ENCODE results near the gene RAB20. TPM values are rescaled to one million over a fixed set of nuclear protein-coding genes. Genes with fewer than 3 reads are reported as not detected.
A peak's percentile ranks its signal among the peaks of the same experiment; 100 is the strongest.

The RAB20 gene
- total and polyA plus RNA-seq, 9 of the 15 experiments (the other 6 are each of a cell fraction or from before 2014, with no cell fraction given) = 0.62 to 9.2 (median 5.4) TPM

DNA sequence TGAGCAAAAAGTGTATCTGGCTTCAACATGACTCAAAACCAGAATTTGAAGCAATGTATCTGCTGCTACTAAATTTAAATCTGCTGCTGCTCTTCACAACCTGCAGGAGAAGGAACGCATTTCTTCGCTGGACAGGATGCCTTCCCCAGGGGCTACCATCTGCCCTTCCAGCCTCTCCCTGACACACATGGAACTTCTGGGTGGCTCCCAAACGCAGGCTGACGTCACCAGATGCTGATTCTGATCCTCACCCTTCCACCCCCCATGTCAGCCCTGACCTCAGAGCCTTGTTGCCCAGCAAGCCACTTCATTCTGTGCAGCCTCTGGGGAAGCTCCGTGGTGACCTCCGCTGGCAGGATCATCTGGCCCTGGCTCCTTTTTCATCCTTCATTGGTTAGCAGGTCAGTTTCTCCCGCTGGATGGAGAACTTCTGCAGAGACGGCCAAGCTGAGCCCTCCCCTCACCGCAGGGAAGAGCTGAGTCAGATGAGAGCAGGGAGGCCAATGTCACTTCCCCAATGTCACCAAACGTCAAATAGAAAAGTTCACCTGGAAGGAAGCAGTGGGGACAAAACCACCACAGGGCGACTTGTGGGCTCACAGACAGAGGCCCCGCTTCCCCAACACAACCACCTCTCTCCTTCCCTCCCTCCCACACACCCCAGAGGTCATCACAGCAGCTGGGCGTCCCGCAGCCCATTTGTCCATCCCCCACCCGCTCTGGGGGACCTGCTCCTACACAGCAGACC lies 14.0 kb upstream of the RAB20 start (continued):
- TF ChIP-seq, protein P1, sequence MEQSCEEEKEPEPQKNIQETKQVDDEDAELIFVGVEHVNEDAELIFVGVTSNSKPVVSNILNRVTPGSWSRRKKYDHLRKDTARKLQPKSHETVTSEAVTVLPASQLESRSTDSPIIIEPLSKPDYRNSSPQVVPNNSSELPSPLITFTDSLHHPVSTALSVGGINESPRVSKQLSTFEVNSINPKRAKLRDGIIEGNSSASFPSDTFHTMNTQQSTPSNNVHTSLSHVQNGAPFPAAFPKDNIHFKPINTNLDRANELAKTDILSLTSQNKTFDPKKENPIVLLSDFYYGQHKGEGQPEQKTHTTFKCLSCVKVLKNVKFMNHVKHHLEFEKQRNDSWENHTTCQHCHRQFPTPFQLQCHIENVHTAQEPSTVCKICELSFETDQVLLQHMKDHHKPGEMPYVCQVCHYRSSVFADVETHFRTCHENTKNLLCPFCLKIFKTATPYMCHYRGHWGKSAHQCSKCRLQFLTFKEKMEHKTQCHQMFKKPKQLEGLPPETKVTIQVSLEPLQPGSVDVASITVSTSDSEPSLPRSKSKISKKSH (CRISPR knock-in tag; IDR thresholded peaks at IDR 0.05) = no peak
- TF ChIP-seq NFE2 (IDR thresholded peaks at IDR 0.05; ENCODE audit: low read depth) = peak; percentile 56
- TF ChIP-seq ATF1 (CRISPR knock-in tag; IDR thresholded peaks at IDR 0.05) = no peak
- peak; percentile 81 for TF ChIP-seq ATF1 (tag; IDR thresholded peaks at IDR 0.05)
- TF ChIP-seq, protein P2, sequence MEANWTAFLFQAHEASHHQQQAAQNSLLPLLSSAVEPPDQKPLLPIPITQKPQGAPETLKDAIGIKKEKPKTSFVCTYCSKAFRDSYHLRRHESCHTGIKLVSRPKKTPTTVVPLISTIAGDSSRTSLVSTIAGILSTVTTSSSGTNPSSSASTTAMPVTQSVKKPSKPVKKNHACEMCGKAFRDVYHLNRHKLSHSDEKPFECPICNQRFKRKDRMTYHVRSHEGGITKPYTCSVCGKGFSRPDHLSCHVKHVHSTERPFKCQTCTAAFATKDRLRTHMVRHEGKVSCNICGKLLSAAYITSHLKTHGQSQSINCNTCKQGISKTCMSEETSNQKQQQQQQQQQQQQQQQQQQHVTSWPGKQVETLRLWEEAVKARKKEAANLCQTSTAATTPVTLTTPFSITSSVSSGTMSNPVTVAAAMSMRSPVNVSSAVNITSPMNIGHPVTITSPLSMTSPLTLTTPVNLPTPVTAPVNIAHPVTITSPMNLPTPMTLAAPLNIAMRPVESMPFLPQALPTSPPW (CRISPR knock-in tag; IDR thresholded peaks at IDR 0.05) = peak; percentile 22; the same call in 1 of the 2 replicates
- no peak for TF ChIP-seq FOS (IDR thresholded peaks at IDR 0.05; ENCODE audit: extremely low read depth, insufficient read length)
- TF ChIP-seq DMBX1 (CRISPR knock-in tag; IDR thresholded peaks at IDR 0.05; ENCODE audit: borderline replicate concordance) = no peak
- TF ChIP-seq, protein P3, sequence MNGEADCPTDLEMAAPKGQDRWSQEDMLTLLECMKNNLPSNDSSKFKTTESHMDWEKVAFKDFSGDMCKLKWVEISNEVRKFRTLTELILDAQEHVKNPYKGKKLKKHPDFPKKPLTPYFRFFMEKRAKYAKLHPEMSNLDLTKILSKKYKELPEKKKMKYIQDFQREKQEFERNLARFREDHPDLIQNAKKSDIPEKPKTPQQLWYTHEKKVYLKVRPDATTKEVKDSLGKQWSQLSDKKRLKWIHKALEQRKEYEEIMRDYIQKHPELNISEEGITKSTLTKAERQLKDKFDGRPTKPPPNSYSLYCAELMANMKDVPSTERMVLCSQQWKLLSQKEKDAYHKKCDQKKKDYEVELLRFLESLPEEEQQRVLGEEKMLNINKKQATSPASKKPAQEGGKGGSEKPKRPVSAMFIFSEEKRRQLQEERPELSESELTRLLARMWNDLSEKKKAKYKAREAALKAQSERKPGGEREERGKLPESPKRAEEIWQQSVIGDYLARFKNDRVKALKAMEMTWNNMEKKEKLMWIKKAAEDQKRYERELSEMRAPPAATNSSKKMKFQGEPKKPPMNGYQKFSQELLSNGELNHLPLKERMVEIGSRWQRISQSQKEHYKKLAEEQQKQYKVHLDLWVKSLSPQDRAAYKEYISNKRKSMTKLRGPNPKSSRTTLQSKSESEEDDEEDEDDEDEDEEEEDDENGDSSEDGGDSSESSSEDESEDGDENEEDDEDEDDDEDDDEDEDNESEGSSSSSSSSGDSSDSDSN (IDR thresholded peaks at IDR 0.05; ENCODE audit: borderline replicate concordance in 1 of 2, low read depth in 2 of 2, low read length in 2 of 2) = 0 out of 4 replicates have a peak, but pooled peaks of 1 of the 2 experiments have one; percentile 38
- TF ChIP-seq CTBP1 (IDR thresholded peaks at IDR 0.05; ENCODE audit: borderline replicate concordance) = peak; percentile 72; the same call in 1 of the 2 replicates
